A549 (cell line): ENCODE results near the gene CTNS. TPM values are rescaled to one million over a fixed set of nuclear protein-coding genes. Genes with fewer than 3 reads are reported as not detected.

ENCODE experiments used
- ATAC-seq, 2 experiments: fragments of 200-7000 bp in 1 of 2; fragments of >200 bp in 1 of 2; cut with Nextera tagmentation in 1 of 2; cut with Tn5 transposase in 1 of 2; 3 replicates each; pipeline versions ENCODE4 v1.8.0 to v1.9.1; 2018 to 2020; ENCODE audit warnings: mild to moderate bottlenecking in 1 of 2, moderate library complexity in 1 of 2
- CTCF ChIA-PET: fragments of 300-600 bp; sonication (Branson Sonifier 250); formaldehyde crosslinking; extraction: SDS; loops from one replicate; lab custom pipeline; 2021; ENCODE audit warnings: antibody characterized with exemption, inconsistent platforms; lab: Yijun Ruan, JAX
- POLR2A ChIA-PET: fragments of 350-600 bp; formaldehyde crosslinking; extraction: SDS; loops from one replicate; lab custom pipeline; 2021; ENCODE audit warnings: antibody characterized with exemption, inconsistent platforms; lab: Yijun Ruan, JAX
- DNase-seq, 2 experiments: peaks; one replicate each; pipeline versions ENCODE4 v3.0.0 to v3.0.0-alpha.2; 2011 to 2016; ENCODE audit warnings: low read depth in 1 of 2, low spot score in 1 of 2
- FAIRE-seq: peaks from 2 replicates; lab custom pipeline; 2011; peaks lifted over from hg19 to GRCh38; lab: Jason Lieb, UNC
- H3K27ac ChIP-seq, 2 experiments: fragments of >200 bp; sonication (Bioruptor Twin); formaldehyde crosslinking; 3 replicates each; pipeline ENCODE4 v1.5.1; 2016 to 2017
- H3K4me1 ChIP-seq: fragments of >200 bp; sonication (Bioruptor Twin); formaldehyde crosslinking; 3 replicates; pipeline ENCODE4 v1.6.1; 2016
- H3K4me2 ChIP-seq: fragments of >200 bp; sonication (Bioruptor Twin); formaldehyde crosslinking; 3 replicates; pipeline ENCODE4 v1.6.1; 2016
- H3K4me3 ChIP-seq: fragments of >200 bp; sonication (Bioruptor Twin); formaldehyde crosslinking; 3 replicates; pipeline ENCODE4 v1.5.1; 2016
- H3K9me3 ChIP-seq: fragments of >200 bp; sonication (Bioruptor Twin); formaldehyde crosslinking; 3 replicates; pipeline ENCODE4 v1.6.1; 2016
- BHLHE40 ChIP-seq: IDR thresholded peaks from 2 replicates; pipeline ENCODE4 v1.6.1; 2012; ENCODE audit warnings: low read depth, low read length, inconsistent platforms
- CEBPB ChIP-seq, 2 experiments: fragments of >200 bp in 1 of 2; sonication (Bioruptor Twin) in 1 of 2; formaldehyde crosslinking in 1 of 2; IDR thresholded peaks; 2 replicates each; pipeline ENCODE4 v1.6.1; 2012 to 2016
- EHF ChIP-seq: fragments of 250-450 bp; sonication (Bioruptor Pico); IDR thresholded peaks from 2 replicates; pipeline ENCODE4 v1.5.0; 2020; ENCODE audit warnings: mild to moderate bottlenecking
- EHMT2 ChIP-seq: fragments of 200-600 bp; sonication (generic); IDR thresholded peaks from 2 replicates; pipeline ENCODE4 v1.6.1; 2016; ENCODE audit warnings: antibody characterized with exemption, low read depth, mild to moderate bottlenecking, moderate library complexity
- EP300 ChIP-seq, 2 experiments: fragments of >200 bp; sonication (Bioruptor Twin); formaldehyde crosslinking; IDR thresholded peaks; 2 replicates in 1 of 2; 3 replicates in 1 of 2; pipeline ENCODE4 v1.6.1; 2016 to 2017
- FOSL2 ChIP-seq, 2 experiments: fragments of 450-650 bp in 1 of 2; fragments of >200 bp in 1 of 2; sonication (Bioruptor Twin) in 1 of 2; formaldehyde crosslinking; IDR thresholded peaks; 2 replicates each; pipeline versions ENCODE4 v1.5.0 to v1.6.1; 2016 to 2020; ENCODE audit warnings: mild to moderate bottlenecking in 1 of 2, moderate library complexity in 1 of 2
- HDAC2 ChIP-seq: fragments of 200-600 bp; sonication (generic); IDR thresholded peaks from 2 replicates; pipeline ENCODE4 v1.6.1; 2016
- HES2 ChIP-seq: fragments of >200 bp; sonication (Bioruptor Twin); formaldehyde crosslinking; IDR thresholded peaks from 2 replicates; pipeline ENCODE4 v1.6.1; 2016
- HOXA7 ChIP-seq: fragments of 250-450 bp; sonication (Bioruptor Pico); IDR thresholded peaks from 2 replicates; pipeline ENCODE4 v1.5.0; 2020; ENCODE audit warnings: mild to moderate bottlenecking, moderate library complexity
- KDM5A ChIP-seq: fragments of 200-600 bp; sonication (generic); IDR thresholded peaks from 2 replicates; pipeline ENCODE4 v1.6.1; 2016; ENCODE audit warnings: antibody characterized with exemption, mild to moderate bottlenecking
- MAFK ChIP-seq: fragments of 450-650 bp; IDR thresholded peaks from 2 replicates; pipeline ENCODE4 v1.6.1; 2014; ENCODE audit not compliant: partially characterized antibody
- MAX ChIP-seq: IDR thresholded peaks from 2 replicates; pipeline ENCODE4 v1.6.1; 2012
- RAD21 ChIP-seq, 2 experiments: fragments of >200 bp in 1 of 2; sonication (Bioruptor Twin) in 1 of 2; formaldehyde crosslinking in 1 of 2; IDR thresholded peaks in 1 of 2; conservative IDR thresholded peaks in 1 of 2; 2 replicates in 1 of 2; 3 replicates in 1 of 2; pipeline ENCODE4 v1.6.1; 2012 to 2018; ENCODE audit warnings: inconsistent platforms in 1 of 2
- SMC3 ChIP-seq: fragments of >200 bp; sonication (Bioruptor Twin); formaldehyde crosslinking; IDR thresholded peaks from 3 replicates; pipeline ENCODE4 v1.6.1; 2018; ENCODE audit warnings: inconsistent platforms
- SREBF2 ChIP-seq: fragments of 450-650 bp; IDR thresholded peaks from 2 replicates; pipeline ENCODE4 v1.6.1; 2014; ENCODE audit warnings: mild to moderate bottlenecking, moderate library complexity
- WGBS: methylation state at CpG from one replicate; pipeline ENCODE4 v1.1.6; 2017; ENCODE audit errors: missing lambda C conversion rate; 5-methylcytosine and 5-hydroxymethylcytosine counted together
- polyA plus RNA-seq, 4 experiments: library from polyadenylated mRNA; depleted of rRNA in 3 of 4; stranded (reverse); fragments of >200 nt; fragmentation: RNase III in 1 of 4; extraction: RNeasy Plus Mini Kit Qiagen cat#74134 plus additional on column Dnase treatment in 1 of 4; gene quantifications; 2 replicates in 3 of 4; 3 replicates in 1 of 4; pipeline ENCODE4 v1.2.3, GENCODE V29; 2011 to 2017
- TF ChIP-seq, protein P1 (sequence below): fragments of >200 bp; sonication (Bioruptor Twin); formaldehyde crosslinking; IDR thresholded peaks from 3 replicates; pipeline ENCODE4 v1.6.1; 2016
- TF ChIP-seq, protein P2 (sequence below): fragments of >200 bp; sonication (Bioruptor Twin); formaldehyde crosslinking; IDR thresholded peaks from 3 replicates; pipeline ENCODE4 v1.5.1; 2016
- TF ChIP-seq, protein P3 (sequence below): fragments of 250-450 bp; sonication (Bioruptor Pico); IDR thresholded peaks from 2 replicates; pipeline ENCODE4 v1.5.0; 2020; ENCODE audit warnings: low read depth, mild to moderate bottlenecking, moderate library complexity

Gene CTNS
- polyA plus RNA-seq, 2 of the 4 experiments (the other 2 are of a cell fraction), result 6.5 to 20.3 TPM

- DNase-seq, result peak; percentile 48 to 70
- peaks cover 8% of the 10 kb centered on the region; the same call in 1 of the 3 replicates for H3K4me1 ChIP-seq
- CTCF ChIA-PET, result interaction anchor here (0.8 to 3.2 kb wide), 16 partner anchors 9 to 788 kb away, joined by 3 to 17 read pairs (median 3); partner anchors contain the start of gene SHPK
These were observed 34.1 kb upstream of the CTNS start for GRCh38 chr17:3602499-3602898.

DNA sequence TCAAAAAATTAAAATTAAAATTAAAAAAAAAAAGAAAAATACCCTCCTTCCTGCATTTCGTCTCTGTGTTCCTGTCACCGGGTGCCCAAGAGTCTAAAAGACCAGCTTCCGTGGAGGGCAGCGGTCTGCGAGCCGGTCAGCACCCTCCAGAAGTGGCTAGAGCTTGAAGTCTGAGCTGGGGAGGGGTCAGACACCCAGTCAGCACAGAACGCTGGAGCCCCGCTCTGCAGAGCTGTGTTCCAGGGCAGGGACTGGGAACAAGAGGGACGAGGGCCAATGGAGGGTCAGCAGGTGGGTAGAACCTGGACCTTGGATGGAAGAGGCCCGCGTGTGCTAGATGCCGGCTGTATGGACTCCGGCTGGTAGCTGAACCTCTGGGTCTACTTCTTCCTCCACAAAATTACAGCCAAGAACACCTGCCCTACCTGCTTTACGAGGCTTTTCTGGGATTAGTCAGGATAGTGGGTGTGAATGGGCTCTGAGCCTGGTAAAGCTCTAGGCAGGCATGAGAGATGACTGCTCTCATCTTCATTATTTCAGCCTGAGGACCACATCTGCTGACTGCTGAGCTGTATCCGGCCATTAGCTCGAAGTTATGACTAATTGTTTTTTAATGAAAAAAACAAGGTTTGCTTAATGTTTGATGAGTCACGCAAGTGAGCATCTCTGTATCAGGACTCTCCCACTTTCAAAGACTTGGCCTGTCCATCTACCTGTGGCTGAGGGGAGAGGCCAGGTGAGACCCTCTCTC lies 33.3 kb upstream of the CTNS start:
- no peak for TF ChIP-seq HDAC2
- no peak for TF ChIP-seq FOSL2 (IDR thresholded peaks at IDR 0.05)
- peak; percentile 65; the same call in 1 of the 2 replicates for TF ChIP-seq FOSL2 (CRISPR knock-in tag; IDR thresholded peaks at IDR 0.05)
- no peak for TF ChIP-seq EP300 (IDR thresholded peaks at IDR 0.05)
- TF ChIP-seq CEBPB (IDR thresholded peaks at IDR 0.05), result no peak
- peak; percentile 3 for TF ChIP-seq MAFK
- TF ChIP-seq KDM5A, result no peak
- TF ChIP-seq, protein P1, sequence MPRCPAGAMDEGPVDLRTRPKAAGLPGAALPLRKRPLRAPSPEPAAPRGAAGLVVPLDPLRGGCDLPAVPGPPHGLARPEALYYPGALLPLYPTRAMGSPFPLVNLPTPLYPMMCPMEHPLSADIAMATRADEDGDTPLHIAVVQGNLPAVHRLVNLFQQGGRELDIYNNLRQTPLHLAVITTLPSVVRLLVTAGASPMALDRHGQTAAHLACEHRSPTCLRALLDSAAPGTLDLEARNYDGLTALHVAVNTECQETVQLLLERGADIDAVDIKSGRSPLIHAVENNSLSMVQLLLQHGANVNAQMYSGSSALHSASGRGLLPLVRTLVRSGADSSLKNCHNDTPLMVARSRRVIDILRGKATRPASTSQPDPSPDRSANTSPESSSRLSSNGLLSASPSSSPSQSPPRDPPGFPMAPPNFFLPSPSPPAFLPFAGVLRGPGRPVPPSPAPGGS, result no peak
- no peak for TF ChIP-seq SREBF2
- Histone ChIP-seq H3K4me3 (no peak overlapping the region), H3K4me1 (peaks cover 8% of the 10 kb centered on the region; the same call in 1 of the 3 replicates), H3K4me2 (no peak overlapping the region), H3K9me3 (no peaks in the 10 kb centered on the region), H3K27ac (no peak overlapping the region)
- ATAC-seq (peak; percentile 27 to 46; a peak in 4 of 6 replicates), DNase-seq (no peak), FAIRE-seq (no peak)
- 86% methylated on average over 17 of the region's 17 CpGs for WGBS
- ChIA-PET POLR2A (no interaction called here), CTCF (interaction anchor here (0.6 to 3.2 kb wide), 16 partner anchors 8 to 788 kb away, joined by 3 to 17 read pairs (median 3); no protein-coding TSS in a partner anchor)

More at GRCh38 chr17:3602499-3602898, 34.1 kb upstream of the CTNS start:
- 74% methylated on average over 16 of the region's 16 CpGs for WGBS
- Histone ChIP-seq H3K4me3 (no peak overlapping the region), H3K27ac (no peak overlapping the region)
- FAIRE-seq, result peak; percentile 13
- TF ChIP-seq BHLHE40, result no peak
- TF ChIP-seq, protein P2, sequence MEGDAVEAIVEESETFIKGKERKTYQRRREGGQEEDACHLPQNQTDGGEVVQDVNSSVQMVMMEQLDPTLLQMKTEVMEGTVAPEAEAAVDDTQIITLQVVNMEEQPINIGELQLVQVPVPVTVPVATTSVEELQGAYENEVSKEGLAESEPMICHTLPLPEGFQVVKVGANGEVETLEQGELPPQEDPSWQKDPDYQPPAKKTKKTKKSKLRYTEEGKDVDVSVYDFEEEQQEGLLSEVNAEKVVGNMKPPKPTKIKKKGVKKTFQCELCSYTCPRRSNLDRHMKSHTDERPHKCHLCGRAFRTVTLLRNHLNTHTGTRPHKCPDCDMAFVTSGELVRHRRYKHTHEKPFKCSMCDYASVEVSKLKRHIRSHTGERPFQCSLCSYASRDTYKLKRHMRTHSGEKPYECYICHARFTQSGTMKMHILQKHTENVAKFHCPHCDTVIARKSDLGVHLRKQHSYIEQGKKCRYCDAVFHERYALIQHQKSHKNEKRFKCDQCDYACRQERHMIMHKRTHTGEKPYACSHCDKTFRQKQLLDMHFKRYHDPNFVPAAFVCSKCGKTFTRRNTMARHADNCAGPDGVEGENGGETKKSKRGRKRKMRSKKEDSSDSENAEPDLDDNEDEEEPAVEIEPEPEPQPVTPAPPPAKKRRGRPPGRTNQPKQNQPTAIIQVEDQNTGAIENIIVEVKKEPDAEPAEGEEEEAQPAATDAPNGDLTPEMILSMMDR, result peak; percentile 46
- no peak for TF ChIP-seq HDAC2
- TF ChIP-seq, protein P3, sequence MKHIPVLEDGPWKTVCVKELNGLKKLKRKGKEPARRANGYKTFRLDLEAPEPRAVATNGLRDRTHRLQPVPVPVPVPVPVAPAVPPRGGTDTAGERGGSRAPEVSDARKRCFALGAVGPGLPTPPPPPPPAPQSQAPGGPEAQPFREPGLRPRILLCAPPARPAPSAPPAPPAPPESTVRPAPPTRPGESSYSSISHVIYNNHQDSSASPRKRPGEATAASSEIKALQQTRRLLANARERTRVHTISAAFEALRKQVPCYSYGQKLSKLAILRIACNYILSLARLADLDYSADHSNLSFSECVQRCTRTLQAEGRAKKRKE (CRISPR knock-in tag), result no peak
- TF ChIP-seq SMC3, result no peak
- TF ChIP-seq HES2, result no peak
- TF ChIP-seq EHF (CRISPR knock-in tag), result no peak
- TF ChIP-seq RAD21 (conservative IDR thresholded peaks at IDR 0.05 in 1 of 2, IDR thresholded peaks at IDR 0.05 in 1 of 2), result peak; percentile 30 to 53; a peak in 3 of 5 replicates
- TF ChIP-seq SREBF2, result no peak
- TF ChIP-seq MAX, result no peak
- TF ChIP-seq EHMT2, result no peak
- TF ChIP-seq HOXA7 (CRISPR knock-in tag), result no peak
- TF ChIP-seq, all 56 proteins: peak for 2
- Histone ChIP-seq H3K9me3 (no peaks in the 10 kb centered on the region), H3K4me2 (no peak overlapping the region)
- POLR2A ChIA-PET, result interaction anchor here (0.6 kb wide), 1 partner anchor 783 kb away, joined by 4 read pairs; no protein-coding TSS in a partner anchor
- peak in 1 of 2 experiments; percentile 72; a peak in 3 of 6 replicates for ATAC-seq
